ENCODE results near the gene GRM4. TPM values are rescaled to one million over a fixed set of nuclear protein-coding genes. Genes with fewer than 3 reads are reported as not detected.

GRM4 gene
- total RNA-seq, 4 donors from 2014 or later: not detected

DNA sequence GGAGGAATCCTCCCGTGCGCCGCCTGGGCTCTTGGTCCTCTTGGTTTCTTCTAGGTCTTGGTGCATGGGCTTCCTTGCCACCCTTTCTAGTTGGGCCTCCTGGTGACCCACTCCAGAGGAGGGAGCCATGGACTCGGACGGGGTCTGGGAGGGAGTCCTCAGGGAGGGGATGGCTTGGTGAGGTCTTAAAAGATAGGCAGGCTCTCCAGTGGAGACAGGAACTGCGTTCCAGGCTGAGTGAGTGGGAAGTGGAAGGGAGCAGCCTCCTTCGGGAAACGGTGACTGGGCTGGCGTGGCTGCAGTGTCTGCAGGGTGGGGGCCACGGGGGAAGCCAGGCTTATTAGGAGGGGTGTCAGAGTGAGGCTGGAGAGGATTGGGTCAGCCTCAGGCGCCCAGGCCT, 152.8 kb downstream of the GRM4 start:
- H3K4me3 ChIP-seq: no peak overlapping the region
- no peak overlapping the region for H3K27ac ChIP-seq
- H3K27me3 ChIP-seq: no peaks in the 10 kb centered on the region
- no peaks in the 10 kb centered on the region for H3K9me3 ChIP-seq
- H3K4me1 ChIP-seq: peaks cover 0 to 7% (median 0%) of the 10 kb centered on the region in 4 donors
- no peaks in the 10 kb centered on the region for H3K36me3 ChIP-seq
- peak in 1 of 3 donors; percentile 22 for DNase-seq
- TF ChIP-seq POLR2A (IDR thresholded peaks at IDR 0.05): no peak
- TF ChIP-seq, protein P1, sequence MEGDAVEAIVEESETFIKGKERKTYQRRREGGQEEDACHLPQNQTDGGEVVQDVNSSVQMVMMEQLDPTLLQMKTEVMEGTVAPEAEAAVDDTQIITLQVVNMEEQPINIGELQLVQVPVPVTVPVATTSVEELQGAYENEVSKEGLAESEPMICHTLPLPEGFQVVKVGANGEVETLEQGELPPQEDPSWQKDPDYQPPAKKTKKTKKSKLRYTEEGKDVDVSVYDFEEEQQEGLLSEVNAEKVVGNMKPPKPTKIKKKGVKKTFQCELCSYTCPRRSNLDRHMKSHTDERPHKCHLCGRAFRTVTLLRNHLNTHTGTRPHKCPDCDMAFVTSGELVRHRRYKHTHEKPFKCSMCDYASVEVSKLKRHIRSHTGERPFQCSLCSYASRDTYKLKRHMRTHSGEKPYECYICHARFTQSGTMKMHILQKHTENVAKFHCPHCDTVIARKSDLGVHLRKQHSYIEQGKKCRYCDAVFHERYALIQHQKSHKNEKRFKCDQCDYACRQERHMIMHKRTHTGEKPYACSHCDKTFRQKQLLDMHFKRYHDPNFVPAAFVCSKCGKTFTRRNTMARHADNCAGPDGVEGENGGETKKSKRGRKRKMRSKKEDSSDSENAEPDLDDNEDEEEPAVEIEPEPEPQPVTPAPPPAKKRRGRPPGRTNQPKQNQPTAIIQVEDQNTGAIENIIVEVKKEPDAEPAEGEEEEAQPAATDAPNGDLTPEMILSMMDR (IDR thresholded peaks at IDR 0.05): no peak

DNA sequence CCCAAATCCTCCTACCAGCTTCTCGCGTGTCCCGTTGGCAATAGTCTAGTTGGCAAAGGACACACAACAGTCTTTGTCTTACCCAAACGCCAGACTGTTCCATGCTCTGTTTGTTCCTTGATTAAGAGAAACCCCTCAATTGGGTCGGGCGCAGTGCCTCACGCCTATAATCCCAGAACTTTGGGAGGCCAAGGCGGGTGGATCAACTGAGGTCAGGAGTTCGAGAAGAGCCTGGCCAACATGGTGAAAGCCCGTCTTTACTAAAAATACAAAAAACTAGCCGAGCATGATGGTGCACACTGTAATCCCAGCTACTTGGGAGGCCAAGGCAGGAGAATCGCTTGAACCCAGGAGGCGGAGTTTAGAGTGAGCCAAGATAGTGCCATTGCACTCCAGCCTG, 153.7 kb downstream of the GRM4 start:
- TF ChIP-seq, protein P1 (IDR thresholded peaks at IDR 0.05): no peak
- no peak for TF ChIP-seq POLR2A (IDR thresholded peaks at IDR 0.05)
- peak in 1 of 3 donors; percentile 26 for DNase-seq
- Histone ChIP-seq H3K27me3 (no peaks in the 10 kb centered on the region), H3K27ac (no peak overlapping the region), H3K36me3 (no peaks in the 10 kb centered on the region), H3K9me3 (no peaks in the 10 kb centered on the region), H3K4me3 (no peak overlapping the region), H3K4me1 (peaks cover 0 to 7% (median 0%) of the 10 kb centered on the region in 4 donors)

DNA sequence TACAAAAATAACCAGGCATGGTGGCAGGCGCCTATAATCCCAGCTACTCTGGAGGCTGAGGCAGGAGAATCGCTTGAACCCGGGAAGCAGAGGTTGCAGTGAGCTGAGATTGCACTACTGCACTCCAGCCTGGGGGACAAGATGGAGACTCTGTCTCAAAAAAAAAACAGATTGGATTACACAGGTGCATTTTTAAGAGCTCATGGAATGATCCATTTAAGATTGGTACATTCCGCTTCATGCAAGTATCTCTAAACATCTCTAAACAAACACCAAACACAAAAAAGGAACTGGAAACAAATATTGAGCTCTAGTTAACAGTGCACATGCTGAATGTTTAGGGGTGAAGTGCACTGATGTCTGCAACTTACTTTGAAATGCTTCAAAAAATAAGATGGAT, 154.3 kb downstream of the GRM4 start:
- no peaks in the 10 kb centered on the region for H3K9me3 ChIP-seq
- no peak overlapping the region for H3K4me3 ChIP-seq
- TF ChIP-seq, protein P1 (IDR thresholded peaks at IDR 0.05): no peak
- no peak for TF ChIP-seq POLR2A (IDR thresholded peaks at IDR 0.05)
- no peak overlapping the region for H3K27ac ChIP-seq
- peaks cover 0 to 7% (median 0%) of the 10 kb centered on the region in 4 donors for H3K4me1 ChIP-seq
- H3K36me3 ChIP-seq: no peaks in the 10 kb centered on the region
- no peak for DNase-seq
- no peaks in the 10 kb centered on the region for H3K27me3 ChIP-seq

DNA sequence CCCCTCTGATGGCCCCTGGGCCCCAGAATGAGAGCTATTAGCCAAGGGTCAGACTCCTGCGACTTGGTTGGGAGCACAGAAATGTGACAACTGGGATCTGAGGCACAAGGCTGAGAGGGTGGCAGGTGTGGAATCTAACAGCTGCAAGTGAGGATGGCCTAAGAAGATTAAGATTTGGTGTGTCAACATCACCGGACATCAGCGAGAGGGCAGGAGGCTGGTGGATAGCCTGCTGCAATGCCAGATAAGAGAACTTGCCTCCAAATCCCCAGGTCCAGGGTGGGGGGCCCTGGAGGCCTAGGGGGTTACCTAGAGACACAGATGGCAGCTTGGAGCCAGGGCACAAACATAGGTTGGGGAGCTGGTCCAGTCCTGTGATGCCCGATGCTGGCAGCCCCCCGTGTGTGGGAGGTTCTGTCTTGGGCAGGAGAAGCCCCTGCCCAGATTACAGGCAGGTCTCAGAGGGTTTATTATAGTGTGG, 155.8 kb downstream of the GRM4 start:
- no peaks in the 10 kb centered on the region for H3K27me3 ChIP-seq
- H3K4me3 ChIP-seq: no peak overlapping the region
- no peaks in the 10 kb centered on the region for H3K36me3 ChIP-seq
- H3K4me1 ChIP-seq: peaks cover 0 to 3% (median 0%) of the 10 kb centered on the region in 4 donors
- no peaks in the 10 kb centered on the region for H3K9me3 ChIP-seq
- DNase-seq: peak in 1 of 3 donors; percentile 24
- TF ChIP-seq POLR2A (IDR thresholded peaks at IDR 0.05): no peak
- TF ChIP-seq, protein P1 (IDR thresholded peaks at IDR 0.05): no peak
- no peak overlapping the region for H3K27ac ChIP-seq

DNA sequence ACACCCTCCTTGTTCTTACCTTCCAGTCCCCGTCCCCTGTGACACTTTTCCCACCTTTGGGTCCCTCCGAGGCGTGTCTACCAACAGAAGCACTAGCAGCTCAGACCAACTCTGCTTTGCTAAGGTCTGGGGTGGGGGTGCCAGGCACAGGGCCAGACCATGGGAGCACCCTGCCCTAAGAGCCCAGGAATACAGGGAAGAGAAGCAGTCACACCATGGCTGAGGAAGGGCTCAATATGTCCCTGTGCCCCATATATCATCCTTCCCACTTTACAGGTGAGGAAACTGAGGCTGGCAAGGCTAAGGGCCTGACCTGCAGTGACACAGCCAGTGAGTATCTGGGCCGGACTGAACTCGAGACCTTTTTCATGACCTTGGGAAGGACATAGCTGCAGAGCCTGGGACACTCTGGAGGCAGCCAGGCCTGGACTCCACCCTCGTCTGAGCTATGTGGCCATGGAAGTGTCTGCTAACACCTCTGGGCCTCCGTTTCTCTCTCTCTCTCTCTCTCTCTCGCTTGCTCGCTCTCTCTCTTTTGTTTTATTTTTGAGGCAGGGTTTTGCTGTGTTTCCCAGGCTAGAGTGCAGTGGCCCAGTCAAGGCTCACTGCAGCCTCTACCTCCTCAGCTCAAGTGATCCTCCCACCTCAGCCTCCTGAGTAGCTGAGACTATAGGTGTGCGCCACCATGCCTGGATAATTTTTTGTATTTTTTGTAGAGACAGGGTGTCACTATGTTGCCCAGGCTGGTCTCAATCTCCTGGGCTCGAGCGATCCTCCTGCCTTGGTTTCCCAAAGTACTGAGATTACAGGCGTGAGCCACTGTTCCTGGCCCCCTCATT, 156.7 kb downstream of the GRM4 start:
- no peaks in the 10 kb centered on the region for H3K27me3 ChIP-seq
- no peak overlapping the region for H3K4me3 ChIP-seq
- no peaks in the 10 kb centered on the region for H3K9me3 ChIP-seq
- TF ChIP-seq, protein P1 (IDR thresholded peaks at IDR 0.05): no peak
- no peak for TF ChIP-seq POLR2A (IDR thresholded peaks at IDR 0.05)
- DNase-seq: peak in 1 of 3 donors; percentile 27
- no peaks in the 10 kb centered on the region for H3K36me3 ChIP-seq
- H3K27ac ChIP-seq: no peak overlapping the region
- H3K4me1 ChIP-seq: no peaks in the 10 kb centered on the region

All from Peyer's patch (tissue), 4 donors.